GM19452 (cell line): ENCODE measurements around the gene ATRIP.

Source experiments
- ATAC-seq: cut with Tn5 transposase; IDR thresholded peaks from one replicate; pipeline ENCODE4 v1.9.1; 2021; ENCODE audit not compliant: unreplicated experiment

The ATRIP gene

DNA sequence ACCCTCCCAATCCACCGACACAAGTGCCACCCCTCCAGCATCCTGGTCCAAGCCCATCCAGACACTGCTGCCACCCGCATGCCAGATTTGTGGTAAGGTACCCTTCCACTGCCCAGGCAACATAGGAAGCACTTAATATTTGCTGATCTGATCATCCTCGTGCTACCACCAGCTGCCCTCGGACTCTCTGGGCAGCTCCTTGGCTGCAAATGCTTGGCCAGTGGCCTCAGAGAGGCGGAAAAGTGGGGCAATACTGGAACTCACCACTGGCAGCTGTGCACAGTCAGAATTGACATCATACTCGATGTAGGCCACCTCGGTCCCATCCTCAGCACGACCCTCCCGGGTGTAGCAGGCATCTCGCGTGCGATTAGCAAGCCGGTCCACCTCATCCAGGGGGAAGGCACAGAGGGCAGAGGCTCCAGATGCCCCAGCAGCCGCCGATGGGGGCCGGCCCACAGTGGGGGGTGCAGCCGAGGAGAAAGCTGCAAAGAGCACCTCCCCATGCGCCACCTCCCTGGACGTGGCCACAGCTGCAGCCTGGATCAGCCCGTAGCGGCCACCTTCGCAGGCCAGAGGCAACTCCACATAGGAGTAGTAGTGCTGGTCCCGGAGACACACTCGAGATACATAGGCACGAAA, 23.2 kb upstream of the ATRIP start:
- ATAC-seq, result no peak

DNA sequence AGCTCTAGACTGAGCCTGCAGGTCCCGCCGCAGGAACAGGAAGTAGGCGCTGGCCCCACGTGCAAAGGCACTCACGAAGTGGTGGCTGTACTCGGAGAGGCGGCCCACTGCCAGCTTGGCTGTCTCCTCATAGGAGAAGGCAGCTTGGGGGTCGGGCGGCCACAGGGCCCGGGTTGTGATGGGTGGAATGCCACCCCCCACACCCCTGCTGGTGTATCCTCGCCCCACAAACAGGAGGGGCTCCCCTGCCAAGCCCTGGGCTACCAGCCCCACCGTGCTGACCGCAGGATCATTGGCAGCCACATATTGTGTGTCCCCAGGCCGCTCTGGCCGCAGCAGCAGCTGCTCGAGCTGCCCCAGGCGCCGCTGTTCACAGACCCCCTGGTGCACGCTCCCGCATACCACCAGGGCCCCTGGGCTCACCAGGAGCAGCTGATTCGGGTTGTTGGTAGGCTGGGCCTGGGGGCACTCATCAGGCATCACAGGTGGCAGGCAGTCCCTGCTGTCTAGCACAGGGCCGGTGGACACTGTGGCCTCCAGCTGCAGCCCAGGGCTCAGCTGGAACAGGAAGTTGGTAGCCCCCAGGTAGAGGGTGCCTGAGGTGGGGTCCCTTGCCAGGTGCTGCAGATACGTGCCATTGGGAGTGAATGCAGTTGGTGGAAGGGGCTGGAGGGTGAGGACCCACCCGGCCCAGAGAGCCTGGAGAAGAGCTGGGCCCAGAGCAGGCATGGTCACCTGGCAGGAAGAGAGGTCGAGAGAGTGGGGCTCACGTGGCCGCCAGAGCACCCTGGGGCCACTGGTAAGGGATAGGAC, 22.4 kb upstream of the ATRIP start:
- no peak for ATAC-seq

DNA sequence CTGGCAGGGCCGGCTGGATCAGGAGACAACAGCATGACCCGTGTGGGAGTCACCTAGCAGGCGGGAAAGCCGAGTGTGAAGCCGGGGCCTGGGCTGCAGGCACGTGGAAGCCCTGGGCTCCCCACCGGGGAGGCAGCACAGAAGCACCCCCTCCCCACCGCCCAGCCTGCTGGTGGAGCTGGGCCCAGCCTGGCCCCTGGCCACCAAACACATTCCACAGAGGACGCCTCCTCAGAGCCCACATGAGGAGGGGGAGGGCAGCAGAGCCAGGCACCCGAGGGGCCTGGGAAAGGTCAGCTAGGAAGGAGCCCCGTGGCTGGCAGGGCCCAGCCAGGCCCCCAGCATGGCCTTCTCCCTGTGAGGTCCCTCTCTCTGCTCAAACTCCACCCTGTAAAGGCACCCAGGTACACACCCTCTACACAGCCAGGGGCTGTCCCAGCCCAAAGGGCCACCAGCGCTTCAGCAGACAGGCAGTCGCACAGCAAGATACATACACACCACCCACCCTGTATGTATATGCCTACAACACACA, 21.2 kb upstream of the ATRIP start:
- no peak for ATAC-seq

DNA sequence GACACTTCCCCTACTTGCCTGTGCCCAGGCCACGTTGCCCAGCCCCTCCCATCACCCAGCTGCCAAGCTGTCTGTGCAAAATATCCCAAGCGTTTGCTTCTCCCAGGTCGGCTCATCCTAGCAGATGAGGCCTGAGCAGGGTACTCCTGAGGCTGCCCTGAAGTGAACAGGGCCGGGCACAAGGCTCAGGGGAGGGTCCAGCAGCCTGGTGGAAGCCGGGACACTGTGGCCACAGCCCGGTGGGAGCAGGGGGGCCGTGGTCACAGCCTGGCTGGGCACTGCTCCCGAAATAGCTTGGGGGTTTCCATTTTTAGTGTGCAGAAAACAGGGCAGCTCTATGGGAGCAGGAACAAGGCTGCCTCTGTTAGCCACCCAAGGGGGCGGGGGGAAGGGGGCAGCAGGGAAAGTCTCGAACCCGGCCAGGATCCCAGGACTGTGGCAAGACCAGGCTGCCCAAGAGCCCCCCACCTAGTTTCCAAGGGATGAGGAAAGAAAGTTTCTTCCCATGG, 20.1 kb upstream of the ATRIP start:
- no peak for ATAC-seq

DNA sequence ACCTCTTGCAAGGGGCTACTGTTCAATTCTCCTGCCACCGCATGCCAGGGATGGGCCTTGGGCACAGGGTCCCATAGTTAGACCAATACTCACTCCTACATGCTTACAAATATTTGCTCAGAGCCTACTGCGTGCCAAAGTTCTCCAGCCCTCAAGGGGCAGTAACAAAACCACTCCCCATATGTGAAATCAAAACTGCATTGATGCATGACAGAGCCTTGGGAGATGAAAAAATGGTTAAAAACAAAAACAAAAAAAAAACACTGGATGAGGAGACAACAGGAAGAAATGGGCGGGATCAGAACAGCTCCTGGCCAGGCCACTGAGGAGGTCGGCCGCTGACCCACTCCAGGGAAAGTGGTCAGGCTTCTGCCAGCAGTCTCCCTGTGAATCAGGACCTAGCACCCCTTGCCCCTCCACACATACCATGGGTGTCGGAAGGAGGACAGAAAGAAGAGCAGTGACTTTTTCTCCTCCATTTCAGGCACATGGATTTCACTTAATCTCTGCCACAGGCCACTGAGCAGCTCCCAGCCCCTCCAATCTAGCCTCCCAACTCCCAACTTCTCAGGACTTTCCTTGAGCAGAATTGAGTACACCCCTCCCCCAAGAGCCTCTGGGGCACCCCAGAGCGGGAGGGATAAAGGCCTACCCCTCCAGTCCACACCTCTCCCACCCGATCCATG, 19.4 kb upstream of the ATRIP start:
- no peak for ATAC-seq

DNA sequence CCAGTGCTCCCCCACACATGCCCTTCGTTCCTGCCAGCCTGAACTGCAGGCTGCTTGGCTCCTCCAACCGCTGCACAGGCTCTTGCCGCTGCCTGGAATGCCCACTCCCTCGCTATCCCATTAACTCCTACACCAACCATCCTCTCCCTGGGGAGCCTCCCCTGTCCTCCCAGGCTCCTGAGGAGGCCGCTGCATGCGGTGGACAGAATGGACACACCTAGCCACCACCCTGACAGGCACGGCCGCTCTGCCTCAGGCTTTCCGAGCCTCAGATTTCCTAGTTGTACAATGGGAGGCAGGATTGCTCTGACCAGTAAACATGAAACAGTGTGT, 18.9 kb upstream of the ATRIP start:
- no peak for ATAC-seq

DNA sequence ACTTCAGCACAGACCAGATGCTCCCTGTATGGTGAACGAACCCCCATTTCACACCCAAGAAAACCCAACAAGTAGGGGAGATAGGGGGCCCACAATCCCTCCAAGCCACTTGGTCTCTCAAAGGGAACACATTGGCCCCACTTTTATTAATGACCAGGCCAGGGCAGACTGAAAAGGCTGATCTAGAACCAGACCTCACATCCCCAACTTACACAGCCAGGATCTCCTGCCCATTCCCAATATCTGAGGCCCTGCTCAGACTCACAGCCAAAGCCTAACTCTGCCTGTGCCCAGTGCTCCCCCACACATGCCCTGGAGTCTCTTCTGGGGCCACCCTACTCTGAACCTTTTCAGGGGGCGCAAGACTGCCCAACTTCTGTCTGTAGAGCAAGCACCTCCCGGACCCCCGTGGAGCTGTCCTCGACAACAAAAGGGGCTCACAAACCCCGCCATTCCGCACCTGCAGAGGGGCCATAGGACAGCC, 18.4 kb upstream of the ATRIP start:
- ATAC-seq, result no peak

DNA sequence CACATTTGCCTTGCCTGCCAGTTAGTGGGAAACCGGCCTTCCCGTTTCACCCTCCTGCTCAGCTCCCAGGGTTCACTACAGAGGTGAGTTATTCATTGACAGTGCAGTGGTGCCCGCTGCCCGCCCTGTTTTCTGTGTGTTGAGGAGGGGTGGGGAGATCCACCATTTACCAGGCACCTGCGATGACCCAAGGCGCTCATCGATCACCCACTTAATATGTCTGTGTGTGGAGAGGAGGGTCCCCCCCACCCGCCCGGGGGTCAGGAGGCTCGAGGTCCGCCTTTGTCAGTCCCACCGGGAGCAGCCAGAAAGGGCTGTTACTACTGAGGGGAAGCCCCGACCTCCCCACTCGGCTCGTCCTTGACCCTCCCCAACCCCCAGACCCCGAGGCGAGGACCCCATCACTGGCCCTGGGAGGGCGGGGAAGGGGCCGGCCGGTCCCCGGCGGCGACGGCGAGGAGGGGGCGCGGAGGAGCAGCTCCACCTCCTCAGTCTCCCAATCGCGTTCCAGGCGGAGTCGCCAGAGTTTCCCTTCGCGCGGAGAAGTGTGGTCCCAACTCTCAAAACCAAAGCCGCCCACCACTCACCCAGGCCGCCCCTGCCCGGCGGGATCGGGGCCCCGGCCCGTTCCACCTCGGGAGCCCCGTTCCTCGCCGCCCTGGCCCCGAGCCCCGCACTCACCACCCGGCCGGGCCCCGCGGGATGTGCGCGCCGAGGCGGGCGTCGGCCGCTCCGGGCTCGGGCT, 17.8 kb upstream of the ATRIP start:
- no peak for ATAC-seq

DNA sequence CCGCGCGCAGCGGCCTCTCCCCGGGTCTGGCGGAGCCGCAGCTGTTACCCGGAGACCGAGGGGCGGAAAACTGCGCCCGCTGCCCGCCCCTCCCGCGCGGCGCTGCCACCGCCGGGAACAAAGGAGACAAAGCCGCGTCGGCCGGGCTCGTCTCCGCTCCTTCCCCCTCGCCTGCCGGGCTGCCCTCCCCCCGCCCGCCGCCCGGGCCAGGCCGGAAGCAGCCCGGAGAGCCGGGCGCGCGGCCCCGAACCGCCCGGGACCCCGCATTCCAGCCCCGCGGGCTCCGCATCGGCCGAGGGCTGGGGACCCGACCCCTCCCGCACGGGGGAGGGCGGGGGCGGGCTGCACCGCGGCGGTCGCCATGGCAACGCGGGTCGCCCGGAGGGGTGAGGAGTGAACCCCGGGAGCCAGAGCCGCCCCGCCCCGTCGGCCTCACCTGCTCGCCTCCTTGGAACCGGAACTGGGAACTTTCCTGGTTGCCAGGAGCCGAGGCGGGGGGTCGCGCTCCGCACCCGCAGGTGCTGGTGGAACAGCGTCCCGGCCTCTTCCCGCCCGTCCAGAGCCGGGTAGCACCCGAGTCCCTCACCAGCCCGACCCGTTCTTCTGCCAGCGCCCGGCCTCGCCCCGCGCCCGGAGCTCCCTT, 17.1 kb upstream of the ATRIP start:
- ATAC-seq, result no peak

DNA sequence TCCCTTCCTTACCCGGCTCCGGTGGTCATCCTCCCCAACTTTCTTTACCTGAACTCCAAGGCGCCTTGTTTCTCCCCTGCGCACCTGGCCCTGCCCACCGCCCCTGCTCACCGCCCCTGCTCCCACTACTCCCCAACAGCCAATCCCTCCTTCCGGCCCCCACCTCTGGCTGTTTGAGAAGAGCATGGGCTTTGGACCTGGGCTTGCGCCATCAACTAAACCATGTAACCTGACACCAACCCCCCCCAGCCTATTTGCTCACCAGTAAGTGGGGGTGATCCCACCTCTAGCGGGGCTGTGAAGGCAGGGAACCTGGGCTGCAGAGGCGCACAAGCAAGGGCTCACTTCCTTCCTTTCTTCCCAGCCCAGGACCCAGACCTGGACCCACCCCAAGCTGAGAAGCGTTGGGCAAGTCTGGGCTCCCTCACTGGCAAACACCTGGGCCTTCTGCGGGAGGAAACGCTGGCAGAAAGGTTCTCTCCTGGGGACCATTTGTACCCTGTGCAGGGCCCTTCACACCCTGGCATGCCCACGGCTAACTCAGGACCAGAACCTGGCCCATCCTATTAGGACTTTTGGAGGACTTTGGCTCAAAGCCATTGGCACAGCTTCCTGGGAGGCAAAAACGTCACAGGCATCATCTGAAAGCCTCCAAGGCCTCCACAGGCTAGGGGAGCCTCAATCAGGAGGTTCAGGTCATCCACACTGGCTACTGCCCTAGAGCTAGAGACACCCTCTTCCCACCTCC, 16.4 kb upstream of the ATRIP start, which contains the start of gene PLXNB1:
PLXNB1 (minus strand) TSS at position 127 of the 748 bp plus-strand sequence. CDS start 5,475 bp downstream, outside the sequence.
- no peak for ATAC-seq

DNA sequence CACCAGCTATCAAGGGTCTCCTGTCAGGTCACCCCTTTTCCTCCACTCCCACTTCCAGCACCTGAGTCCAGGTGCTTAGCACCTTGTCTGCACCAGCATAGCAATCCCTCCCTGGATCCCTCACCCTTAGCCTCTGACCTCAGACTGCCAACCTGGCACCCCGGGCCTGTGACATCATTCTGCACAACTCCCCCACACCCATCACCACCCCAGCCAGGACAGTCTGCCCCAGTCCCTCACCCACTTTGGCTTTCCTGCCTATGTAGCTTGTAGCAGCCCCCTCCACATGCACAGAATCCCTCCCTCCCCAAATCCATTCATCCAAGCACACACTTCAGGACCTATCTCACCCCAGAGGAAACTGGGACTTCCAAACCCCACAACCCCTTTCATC, 15.8 kb upstream of the ATRIP start:
- ATAC-seq, result no peak

DNA sequence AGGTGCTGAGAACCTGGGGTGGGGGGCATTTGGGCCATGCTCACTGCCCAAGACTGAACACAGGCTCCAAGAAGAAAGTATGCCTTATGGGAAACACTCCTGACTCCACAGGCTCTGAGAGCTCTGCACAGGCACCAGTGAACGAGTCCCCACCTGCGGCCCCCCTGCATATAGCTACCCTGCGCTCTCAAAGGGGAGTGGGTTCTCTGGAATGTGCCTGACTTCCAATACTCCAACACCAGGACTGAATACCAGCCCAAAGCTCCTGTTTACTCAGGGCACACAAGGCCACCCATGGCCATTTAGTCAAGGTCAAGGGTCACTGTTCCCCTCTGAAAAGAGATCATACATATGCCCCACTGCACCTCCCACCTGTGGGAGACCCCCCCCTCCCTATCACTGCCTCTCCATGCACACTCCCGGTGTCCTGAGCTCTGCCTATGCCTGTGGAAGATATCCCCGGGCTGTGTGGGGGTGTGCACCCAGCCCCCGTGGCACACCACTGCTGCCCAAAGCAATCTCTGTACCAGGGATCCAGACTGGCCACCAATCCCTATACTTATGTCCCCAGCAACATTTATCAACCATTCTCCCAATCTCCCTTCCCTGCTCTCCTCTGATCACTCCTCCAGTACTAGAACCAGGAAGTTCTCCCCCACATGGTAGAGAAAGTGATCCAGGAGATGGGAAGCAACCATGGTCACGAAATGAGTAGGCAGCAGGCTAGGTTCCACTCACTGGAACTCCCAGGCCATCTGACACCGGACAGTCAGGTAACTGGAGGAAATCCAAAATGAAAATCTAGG, 15.1 kb upstream of the ATRIP start:
- no peak for ATAC-seq

DNA sequence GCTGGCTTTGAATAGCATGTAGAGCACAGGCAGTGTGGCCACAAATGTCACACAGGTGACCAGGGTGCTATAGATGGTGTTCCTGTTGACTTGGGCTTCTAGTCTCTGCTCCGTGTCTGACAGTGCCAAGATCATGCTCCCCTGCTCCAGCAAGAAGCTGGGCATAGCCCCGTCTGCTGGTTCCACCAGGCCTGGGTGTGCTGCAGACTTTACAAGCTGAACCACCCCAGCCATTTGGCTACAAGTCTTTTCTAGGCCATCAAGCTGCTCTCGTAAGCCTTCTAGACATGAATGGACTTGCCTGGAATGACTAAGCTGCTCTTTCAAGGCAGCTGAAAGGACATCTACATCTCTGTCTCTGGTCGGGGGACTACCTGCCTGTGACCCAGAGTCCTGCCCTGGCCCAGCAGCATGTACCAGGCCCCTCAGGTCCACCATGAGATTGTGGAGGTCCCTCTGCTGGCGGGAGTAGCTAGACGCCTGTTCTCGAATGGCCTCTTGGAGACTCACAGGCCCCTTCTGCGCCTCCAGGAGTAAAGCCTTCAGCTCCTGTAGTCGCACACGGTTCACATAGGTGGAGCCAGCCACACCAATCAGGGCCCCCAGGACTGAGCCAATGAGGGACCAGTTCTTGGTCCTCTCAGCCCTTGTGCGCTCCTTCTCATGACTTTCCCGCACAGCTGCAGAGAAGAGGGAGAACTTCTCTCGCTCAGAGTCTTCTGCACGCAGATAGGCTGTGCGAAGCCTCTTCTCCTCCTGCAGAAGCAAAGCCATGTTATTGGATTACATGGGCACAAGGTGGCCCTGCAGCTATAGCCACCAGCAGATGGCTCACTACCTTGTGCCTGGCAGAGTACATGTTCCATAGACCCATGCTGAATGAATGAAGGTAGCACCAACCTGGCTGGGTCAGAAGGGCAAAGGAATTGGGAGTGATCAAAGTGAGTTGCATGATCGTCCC, 13.8 kb upstream of the ATRIP start:
- ATAC-seq, result no peak

DNA sequence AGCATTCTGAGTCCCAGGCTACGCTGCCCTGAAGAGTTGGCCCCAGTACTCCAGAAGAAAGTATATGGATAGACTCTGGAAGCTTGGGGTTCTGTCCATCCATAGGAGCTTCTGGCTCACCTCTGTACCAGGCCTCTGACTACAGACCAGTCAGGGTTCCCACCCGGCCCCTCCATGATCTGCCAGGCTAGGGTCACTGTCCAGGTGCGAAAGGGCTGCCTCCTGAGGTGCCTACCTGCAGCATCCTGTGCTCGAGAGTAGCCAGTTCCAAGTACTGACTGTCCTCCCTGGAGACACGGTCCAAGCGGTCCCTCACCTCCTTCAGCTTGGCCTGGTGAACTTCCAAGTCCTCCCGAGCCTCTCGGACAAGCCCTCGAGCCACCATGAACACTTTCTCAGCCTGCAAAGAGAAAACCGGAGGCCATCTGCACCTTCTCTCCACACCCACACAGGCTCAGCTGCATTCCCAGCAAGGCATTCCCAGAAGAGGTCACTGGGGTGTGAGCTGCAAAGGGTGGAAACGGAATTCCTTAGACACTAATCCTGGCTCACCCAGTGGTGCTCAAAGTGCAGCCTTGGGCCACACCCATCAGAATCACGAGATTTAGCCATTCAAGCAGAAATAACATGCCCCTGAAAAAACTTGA, 12.9 kb upstream of the ATRIP start:
- ATAC-seq, result no peak

DNA sequence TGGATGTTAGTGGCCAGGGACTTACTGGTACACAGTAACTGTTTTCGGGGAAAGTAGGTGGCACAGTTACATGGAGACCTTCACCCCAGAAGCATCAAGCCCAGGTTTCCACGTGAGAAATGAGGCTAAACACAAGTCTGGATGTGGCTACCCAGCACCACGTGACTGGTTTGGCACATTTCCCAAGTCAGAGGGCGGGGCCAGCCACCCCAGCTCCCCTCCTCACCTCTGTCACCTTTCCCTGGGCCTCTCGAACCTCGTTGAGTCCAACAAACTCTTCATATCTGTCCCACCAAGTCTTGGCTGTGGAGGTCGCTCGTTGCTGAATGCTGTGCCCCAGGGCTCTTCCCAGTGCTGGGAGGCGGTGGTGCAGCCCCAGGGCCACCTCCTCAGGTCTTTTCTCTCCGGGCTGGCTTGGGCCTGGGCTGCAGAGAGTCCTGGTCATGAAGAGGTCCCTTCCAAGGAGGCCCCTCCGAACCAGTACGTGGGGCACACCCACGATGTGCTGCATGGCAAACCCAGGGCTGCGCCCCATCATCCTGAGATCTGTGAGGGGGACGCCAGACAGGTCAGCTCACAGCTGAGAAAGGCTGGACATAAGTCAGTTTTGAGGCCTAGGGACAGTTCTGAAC, 11.8 kb upstream of the ATRIP start:
- no peak for ATAC-seq

DNA sequence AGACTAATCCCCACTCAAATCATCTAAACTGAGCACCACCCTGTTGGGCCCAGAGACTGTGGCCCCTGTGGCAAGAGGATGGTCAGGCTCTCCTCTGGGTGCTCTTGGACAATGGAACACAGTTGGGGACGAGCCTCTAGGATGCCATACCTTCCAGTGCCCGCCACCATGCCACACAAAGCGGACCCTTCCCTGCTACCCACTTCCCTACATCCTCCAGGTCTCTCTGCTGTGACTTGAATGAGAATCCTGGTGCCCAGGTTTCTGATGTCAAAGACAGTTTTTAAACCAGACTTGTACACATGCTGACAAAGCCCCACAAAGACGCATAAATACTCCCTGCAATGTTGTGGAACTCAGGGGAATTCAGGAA, 11.3 kb upstream of the ATRIP start:
- no peak for ATAC-seq
